Smooth muscle cell (in vitro differentiated cells): ENCODE measurements around the gene CCR5. TPM values are rescaled to one million over a fixed set of nuclear protein-coding genes. Genes with fewer than 3 reads are reported as not detected.
"Not testable (repeated sequence)": the region's sequence is repeated elsewhere in the genome, so short reads cannot be mapped to it uniquely, and the experiment has no call there.

ENCODE experiments used
- DNase-seq: peaks from one replicate; lab custom pipeline; 2025; ENCODE audit not compliant: unreplicated experiment; lab: John Stamatoyannopoulos, UW
- H2AFZ ChIP-seq: fragments of 200-600 bp; sonication (generic); 2 replicates; pipeline ENCODE4 v1.6.0; 2016; ENCODE audit warnings: antibody characterized with exemption, low read depth, mild to moderate bottlenecking
- H3F3A ChIP-seq: fragments of 200-600 bp; sonication (generic); 2 replicates; pipeline ENCODE4 v1.6.0; 2017; ENCODE audit warnings: antibody characterized with exemption, low read depth
- H3K27ac ChIP-seq: fragments of 200-600 bp; sonication (generic); 2 replicates; pipeline ENCODE4 v1.5.1; 2016; ENCODE audit warnings: low read depth, mild to moderate bottlenecking
- H3K27me3 ChIP-seq: fragments of 200-600 bp; sonication (generic); 2 replicates; pipeline ENCODE4 v1.6.1; 2016; ENCODE audit warnings: low read depth, mild to moderate bottlenecking
- H3K36me3 ChIP-seq: fragments of 200-600 bp; sonication (generic); 2 replicates; pipeline ENCODE4 v1.5.1; 2016; ENCODE audit warnings: low read depth
- H3K4me1 ChIP-seq: fragments of 200-600 bp; sonication (generic); 2 replicates; pipeline ENCODE4 v1.5.1; 2016; ENCODE audit warnings: low read depth
- H3K4me2 ChIP-seq: fragments of 200-600 bp; sonication (generic); 2 replicates; pipeline ENCODE4 v1.6.0; 2016; ENCODE audit warnings: mild to moderate bottlenecking
- H3K4me3 ChIP-seq: fragments of 200-600 bp; sonication (generic); 2 replicates; pipeline ENCODE4 v1.5.1; 2016; ENCODE audit warnings: mild to moderate bottlenecking
- H3K79me2 ChIP-seq: fragments of 200-600 bp; sonication (generic); 2 replicates; pipeline ENCODE4 v1.6.0; 2016; ENCODE audit warnings: low read depth, mild to moderate bottlenecking
- H3K9ac ChIP-seq: fragments of 200-600 bp; sonication (generic); 2 replicates; pipeline ENCODE4 v1.6.0; 2016; ENCODE audit warnings: low read depth
- H3K9me3 ChIP-seq: fragments of 200-600 bp; sonication (generic); replicated peaks from 2 replicates; pipeline ENCODE4 v1.5.1; 2016; ENCODE audit warnings: low read depth
- H4K20me1 ChIP-seq: fragments of 200-600 bp; sonication (generic); 2 replicates; pipeline ENCODE4 v1.6.0; 2016; ENCODE audit warnings: low read depth
- WGBS: methylation state at CpG from one replicate; pipeline ENCODE4 v1.1.7; 2016; ENCODE audit warnings: low lambda C conversion rate; 5-methylcytosine and 5-hydroxymethylcytosine counted together
- polyA plus RNA-seq: library from polyadenylated mRNA; unstranded; fragments of >200 nt; fragmentation: Nextera tagmentation; extraction: Ambion mirVana; gene quantifications from 2 replicates; pipeline ENCODE4 v1.2.1, GENCODE V29; 2016
- total RNA-seq: library from RNA; depleted of rRNA; stranded (reverse); fragments of >200 nt; gene quantifications from 2 replicates; pipeline ENCODE4 v1.2.3, GENCODE V29; 2014
- TF ChIP-seq, protein P1 (sequence below): fragments of 200-600 bp; sonication (generic); IDR thresholded peaks from 2 replicates; pipeline ENCODE4 v1.5.1; 2017; ENCODE audit warnings: borderline replicate concordance, mild to moderate bottlenecking, antibody characterized with exemption; ENCODE audit not compliant: insufficient read depth, poor library complexity, severe bottlenecking

The CCR5 gene
- total and polyA plus RNA-seq, 2 experiments from 2014 or later = not detected

DNA sequence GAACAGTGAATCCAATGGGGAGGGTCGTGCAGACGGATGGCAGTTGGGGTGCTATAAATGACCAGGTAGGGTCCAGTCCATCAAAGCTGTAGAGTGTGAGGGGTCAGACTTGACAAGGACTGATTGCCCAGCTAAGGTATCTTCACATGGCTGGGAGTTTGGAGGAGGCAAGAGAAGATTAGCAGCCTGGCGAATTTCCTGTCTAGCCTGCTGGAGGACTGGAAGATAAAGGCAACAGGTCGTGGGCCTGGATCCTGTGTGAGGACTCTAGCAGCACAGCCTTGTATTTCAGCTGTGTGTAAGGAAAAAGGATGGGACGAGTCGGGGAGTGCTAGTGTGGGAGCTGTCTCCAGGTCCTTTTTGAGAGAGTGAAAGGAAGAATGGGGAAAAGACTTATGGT, 18.6 kb downstream of the CCR5 start:
- no peaks in the 10 kb centered on the region for H3K79me2 ChIP-seq
- H3K4me1 ChIP-seq = no peaks in the 10 kb centered on the region
- no peak overlapping the region for H3K27ac ChIP-seq
- TF ChIP-seq, protein P1, sequence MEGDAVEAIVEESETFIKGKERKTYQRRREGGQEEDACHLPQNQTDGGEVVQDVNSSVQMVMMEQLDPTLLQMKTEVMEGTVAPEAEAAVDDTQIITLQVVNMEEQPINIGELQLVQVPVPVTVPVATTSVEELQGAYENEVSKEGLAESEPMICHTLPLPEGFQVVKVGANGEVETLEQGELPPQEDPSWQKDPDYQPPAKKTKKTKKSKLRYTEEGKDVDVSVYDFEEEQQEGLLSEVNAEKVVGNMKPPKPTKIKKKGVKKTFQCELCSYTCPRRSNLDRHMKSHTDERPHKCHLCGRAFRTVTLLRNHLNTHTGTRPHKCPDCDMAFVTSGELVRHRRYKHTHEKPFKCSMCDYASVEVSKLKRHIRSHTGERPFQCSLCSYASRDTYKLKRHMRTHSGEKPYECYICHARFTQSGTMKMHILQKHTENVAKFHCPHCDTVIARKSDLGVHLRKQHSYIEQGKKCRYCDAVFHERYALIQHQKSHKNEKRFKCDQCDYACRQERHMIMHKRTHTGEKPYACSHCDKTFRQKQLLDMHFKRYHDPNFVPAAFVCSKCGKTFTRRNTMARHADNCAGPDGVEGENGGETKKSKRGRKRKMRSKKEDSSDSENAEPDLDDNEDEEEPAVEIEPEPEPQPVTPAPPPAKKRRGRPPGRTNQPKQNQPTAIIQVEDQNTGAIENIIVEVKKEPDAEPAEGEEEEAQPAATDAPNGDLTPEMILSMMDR = no peak
- no peak overlapping the region for H3K9ac ChIP-seq
- no peak overlapping the region for H3K4me2 ChIP-seq
- 69% methylated on average over 6 of the region's 6 CpGs for WGBS
- peaks cover 31% of the 10 kb centered on the region for H3K27me3 ChIP-seq
- H3K9me3 ChIP-seq = no peaks in the 10 kb centered on the region
- no peaks in the 10 kb centered on the region for H3K36me3 ChIP-seq
- no peaks in the 10 kb centered on the region for H4K20me1 ChIP-seq
- DNase-seq = no peak
- no peak overlapping the region for H3K4me3 ChIP-seq
- no peaks in the 10 kb centered on the region for H3F3A ChIP-seq
- H2AFZ ChIP-seq = no peak overlapping the region

DNA sequence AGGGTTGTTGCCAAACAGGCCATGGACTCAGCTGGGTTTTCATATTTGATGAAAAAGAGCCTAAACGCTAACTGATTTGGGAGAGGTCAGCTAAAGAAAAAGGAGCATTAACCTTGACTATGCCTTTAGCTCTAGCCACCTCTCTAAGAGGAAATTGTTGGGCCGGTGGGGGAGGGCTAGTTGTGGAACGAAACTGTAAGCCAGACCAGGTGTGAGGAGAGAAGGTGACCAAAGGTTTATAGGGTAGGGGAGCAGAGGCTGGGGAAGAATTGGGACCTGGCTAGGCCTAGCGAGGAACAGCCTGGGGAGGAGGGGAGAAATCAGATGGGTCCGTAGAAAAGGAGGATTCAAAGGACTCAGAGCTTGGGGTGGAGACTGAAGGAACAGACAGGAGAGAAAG, 20.8 kb downstream of the CCR5 start:
- H3K79me2 ChIP-seq, H3K9ac ChIP-seq, DNase-seq, H4K20me1 ChIP-seq, H3F3A ChIP-seq, H3K4me3 ChIP-seq, H2AFZ ChIP-seq, H3K27ac ChIP-seq, H3K36me3 ChIP-seq, H3K4me2 ChIP-seq, H3K4me1 ChIP-seq, H3K9me3 ChIP-seq: not testable (repeated sequence)
- H3K27me3 ChIP-seq = peaks cover 53% of the 10 kb centered on the region
- 86% methylated on average over 5 of the region's 5 CpGs for WGBS

DNA sequence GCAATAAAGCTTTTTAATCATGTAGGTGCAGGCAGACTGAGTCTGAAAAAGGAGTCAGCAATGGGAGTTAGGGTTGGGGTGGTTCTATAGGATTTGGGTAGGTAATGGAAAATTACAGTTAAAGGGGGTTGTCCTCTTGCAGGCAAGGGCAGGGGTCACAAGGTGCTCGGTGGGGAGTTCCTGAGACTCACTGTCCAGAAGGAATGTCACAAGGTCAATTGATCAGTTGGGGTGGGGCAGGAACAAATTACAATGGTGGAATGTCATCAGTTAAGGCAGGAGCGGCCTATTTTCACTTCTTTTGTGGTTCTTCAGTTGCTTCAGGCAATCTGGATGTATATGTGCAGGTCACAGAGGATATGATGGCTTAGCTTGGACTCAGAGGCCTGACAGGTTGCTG, 22.3 kb downstream of the CCR5 start:
- H2AFZ ChIP-seq = no peak overlapping the region
- no peaks in the 10 kb centered on the region for H3K36me3 ChIP-seq
- H3K4me1 ChIP-seq = no peaks in the 10 kb centered on the region
- no peaks in the 10 kb centered on the region for H3K9me3 ChIP-seq
- no peak overlapping the region for H3K4me2 ChIP-seq
- H4K20me1 ChIP-seq = no peaks in the 10 kb centered on the region
- H3K79me2 ChIP-seq = no peaks in the 10 kb centered on the region
- no peaks in the 10 kb centered on the region for H3F3A ChIP-seq
- H3K9ac ChIP-seq = no peak overlapping the region
- TF ChIP-seq, protein P1 = no peak
- peaks cover 68% of the 10 kb centered on the region for H3K27me3 ChIP-seq
- WGBS = 85% methylated on average over 2 of the region's 2 CpGs
- no peak overlapping the region for H3K4me3 ChIP-seq
- DNase-seq = no peak
- H3K27ac ChIP-seq = no peak overlapping the region

DNA sequence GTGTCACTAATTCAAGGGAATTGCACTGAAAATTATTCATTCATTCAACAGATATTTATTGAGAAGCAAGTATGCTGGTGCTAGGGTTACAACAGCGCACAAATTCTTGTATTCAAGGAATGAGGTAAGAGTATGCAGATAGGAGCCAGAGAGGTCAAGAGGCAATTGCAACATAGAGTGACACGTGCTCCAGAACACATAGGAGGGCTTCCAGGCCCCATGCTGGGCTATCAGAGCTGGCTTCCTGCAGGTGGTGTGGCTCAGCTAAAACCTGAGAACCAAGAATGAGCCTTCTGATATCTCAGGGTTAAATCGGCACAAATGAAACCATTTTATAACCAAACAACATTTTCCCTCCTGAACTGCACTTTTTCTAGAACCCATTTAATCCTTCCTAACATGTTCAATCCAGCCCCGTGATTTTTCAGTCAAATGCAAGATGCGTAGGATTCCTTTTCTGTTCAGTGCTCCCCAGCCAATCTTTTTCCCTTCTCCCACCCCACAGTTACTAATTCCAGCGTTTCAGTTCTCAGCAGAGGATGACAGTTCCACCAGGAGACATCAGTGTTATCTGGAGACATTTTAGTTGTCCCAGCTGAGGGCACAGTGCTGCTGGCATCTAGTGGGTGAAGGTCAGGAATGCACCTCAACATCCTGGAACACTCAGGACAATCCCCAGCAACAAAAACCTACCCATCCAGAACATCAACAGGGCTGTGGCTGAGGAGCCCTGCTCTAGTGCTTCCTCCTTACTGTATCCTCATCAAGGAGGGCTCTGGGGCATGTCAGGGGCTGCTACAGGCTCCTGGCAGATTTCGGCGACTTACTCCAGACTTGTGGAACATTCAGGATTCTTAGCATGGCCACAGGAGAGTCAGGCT, 23.0 kb downstream of the CCR5 start:
- Histone ChIP-seq H3K9me3 (no peaks in the 10 kb centered on the region), H3K27me3 (peaks cover 75% of the 10 kb centered on the region), H3K4me3 (no peak overlapping the region), H3K4me1 (no peaks in the 10 kb centered on the region), H3F3A (no peaks in the 10 kb centered on the region), H4K20me1 (no peaks in the 10 kb centered on the region), H3K9ac (no peak overlapping the region), H3K4me2 (no peak overlapping the region), H3K36me3 (no peaks in the 10 kb centered on the region), H2AFZ (no peak overlapping the region), H3K27ac (no peak overlapping the region), H3K79me2 (no peaks in the 10 kb centered on the region)
- 78% methylated on average over 8 of the region's 8 CpGs for WGBS
- no peak for DNase-seq
- TF ChIP-seq, protein P1 = no peak
